Stimulated activated CD4-positive, alpha-beta T cell treated with anti-CD3 and anti-CD28 coated beads, Interleukin-4, amount 100 ng/mL, for 1 hour (primary cell): ENCODE results near the gene PARP11.

Experiments used
- DNase-seq: peaks from one replicate; pipeline ENCODE4 v3.0.0-alpha.2; 2020

The PARP11 gene

GRCh38 chr12:3761116-3761735 is 112.0 kb downstream of the PARP11 start:
- no peak for DNase-seq

DNA sequence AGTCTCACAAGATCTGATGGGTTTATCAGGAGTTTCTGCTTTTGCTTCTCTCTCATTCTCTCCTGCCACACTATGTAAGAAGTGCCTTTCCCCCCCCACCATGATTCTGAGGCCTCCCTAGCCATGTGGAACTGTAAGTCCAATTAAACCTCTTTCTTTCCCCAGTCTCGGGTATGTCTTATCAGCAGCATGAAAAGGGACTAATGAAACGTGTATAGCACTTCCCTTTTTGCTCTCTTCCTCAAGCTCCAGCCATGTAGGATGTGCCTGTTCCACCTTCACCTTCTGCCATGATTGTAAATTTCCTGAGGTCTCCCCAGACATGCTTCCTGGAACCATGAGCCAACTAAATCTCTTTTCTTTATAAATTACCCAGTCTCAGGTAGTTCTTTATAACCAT is 113.3 kb downstream of the PARP11 start:
- no peak for DNase-seq
